HG02678 (cell line): ENCODE measurements around the gene CRTAP.
"Not testable (repeated sequence)": the region's sequence is repeated elsewhere in the genome, so short reads cannot be mapped to it uniquely, and the experiment has no call there.

Source experiments
- ATAC-seq: cut with Tn5 transposase; IDR thresholded peaks from one replicate; pipeline ENCODE4 v1.9.1; 2021; ENCODE audit warnings: mild to moderate bottlenecking, moderate library complexity; ENCODE audit not compliant: unreplicated experiment

CRTAP gene

DNA sequence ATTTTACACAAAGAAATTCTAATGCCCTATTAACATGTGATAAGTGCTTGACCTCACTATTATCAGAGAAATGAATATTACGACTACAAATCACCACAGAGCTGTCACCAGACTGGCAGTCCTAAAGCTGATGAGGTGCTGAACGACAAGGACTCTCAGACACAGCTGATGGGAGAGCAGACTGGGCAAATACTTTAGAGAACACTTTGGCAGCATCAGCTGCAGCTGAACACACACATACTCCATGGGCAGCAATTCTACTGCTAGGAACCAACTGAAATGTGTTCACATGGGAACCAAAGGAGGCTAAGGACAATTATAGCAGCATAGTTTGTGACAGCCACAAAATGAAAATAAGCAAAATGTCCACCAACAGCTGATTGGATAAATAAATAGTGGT, 59.3 kb downstream of the CRTAP start:
- no peak for ATAC-seq

DNA sequence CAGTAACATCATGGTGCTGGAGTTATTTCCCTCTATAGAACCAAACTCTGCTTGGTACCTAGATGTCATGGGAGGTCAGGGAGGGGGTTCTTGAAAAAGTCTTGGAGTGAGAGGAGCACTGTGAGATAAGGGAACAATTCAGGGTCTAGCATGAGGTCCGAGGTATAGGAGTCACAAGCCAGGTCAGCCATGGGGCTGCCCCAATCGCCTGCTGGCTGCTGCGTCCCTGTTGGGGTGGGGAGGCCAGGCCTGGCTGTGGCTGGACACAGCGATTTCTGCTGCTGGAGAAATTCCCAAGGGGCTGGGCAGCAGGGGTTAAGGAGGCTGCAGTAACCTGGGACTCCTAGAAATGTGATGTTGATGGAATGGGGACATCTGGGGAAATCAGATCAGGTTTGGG, 59.9 kb downstream of the CRTAP start:
- ATAC-seq: no peak

DNA sequence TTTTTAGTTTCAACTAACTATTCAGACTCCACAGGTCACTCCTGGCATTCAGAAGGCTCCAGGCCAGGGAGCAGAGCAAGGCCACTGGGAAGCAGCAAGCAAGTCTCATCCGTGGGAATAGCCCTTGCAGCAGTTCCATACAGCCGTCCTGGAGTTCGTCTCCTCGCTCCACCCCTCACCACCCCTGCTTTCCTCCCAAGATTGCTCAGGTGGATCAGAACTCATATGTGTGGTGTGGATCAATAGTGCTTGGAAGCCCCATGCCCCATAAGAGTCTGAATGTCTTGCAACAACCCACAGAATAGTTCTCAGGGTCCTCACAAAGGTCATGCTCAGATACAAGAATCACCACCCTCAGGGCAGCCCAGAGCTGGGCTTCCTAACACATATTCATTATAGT, 60.3 kb downstream of the CRTAP start:
- no peak for ATAC-seq

DNA sequence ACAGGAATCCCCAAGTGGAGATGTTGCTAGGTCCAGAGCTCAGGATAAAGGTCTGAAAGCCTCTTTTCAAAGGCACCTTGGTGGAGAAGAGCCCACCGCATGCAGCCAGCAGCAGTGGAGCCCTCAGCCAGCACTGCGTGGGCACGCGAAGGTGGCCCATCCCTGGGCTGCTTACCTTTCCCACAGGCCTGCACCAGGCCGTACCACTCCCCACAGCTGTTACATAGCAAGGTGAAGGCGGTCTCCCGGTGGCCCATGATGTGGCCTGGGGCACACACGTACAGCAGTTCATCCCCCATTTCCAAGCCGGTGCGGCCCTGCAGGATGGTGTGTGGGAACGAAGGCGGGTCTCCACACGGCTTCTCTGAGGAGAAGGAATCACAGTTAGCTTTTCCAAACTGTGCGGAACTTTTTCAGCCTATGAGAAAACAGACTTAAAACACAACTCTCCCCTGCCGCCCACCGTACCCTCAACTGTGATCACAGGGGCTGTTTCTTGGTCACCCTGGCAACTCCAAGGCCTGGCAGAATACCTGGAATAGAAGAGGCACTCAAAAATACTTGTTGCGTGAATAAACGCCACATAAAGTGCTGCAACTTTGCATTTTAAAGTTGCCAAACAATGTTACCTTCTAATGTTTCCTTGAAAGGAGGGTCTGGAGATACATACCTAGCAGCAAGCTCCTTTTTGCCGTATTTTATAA, 61.0 kb downstream of the CRTAP start:
- no peak for ATAC-seq

DNA sequence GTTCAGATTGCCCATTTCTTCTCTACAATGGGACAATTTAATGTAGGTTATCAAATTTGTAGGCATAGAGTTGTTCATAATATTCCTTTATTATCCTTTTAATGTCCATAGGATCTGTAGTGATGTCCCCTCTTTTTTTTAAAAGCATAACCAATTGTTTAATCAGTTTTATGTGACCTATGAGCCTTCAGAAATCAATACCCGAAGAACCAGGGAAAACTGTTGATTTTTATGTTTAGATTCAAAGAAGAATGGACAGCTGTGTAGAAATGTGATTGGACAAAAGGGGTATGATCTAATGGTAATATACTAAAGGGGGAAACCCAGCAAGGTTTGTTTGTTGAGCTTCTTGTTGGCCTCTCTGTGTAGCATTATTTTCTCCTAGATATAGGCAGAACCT, 65.3 kb downstream of the CRTAP start:
- ATAC-seq: no peak

DNA sequence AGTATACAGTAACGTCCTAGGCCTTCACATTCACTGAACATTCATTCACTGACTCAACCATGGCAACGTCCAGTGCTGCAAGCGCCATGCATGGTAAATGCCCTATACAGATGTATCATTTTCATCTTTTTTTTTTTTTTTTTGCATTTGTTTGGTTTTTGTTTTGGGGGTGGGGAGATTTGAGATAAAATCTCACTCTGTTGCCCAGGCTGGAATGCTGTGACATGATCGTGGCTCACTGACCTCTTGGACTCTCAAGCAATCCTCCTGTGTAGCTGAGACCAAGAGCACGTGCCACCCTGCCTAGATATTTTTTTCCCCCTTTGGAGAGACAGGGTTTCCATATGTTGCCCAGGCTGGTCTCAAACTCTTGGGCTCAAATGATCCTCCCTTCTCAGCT, 67.4 kb downstream of the CRTAP start:
- no peak for ATAC-seq

DNA sequence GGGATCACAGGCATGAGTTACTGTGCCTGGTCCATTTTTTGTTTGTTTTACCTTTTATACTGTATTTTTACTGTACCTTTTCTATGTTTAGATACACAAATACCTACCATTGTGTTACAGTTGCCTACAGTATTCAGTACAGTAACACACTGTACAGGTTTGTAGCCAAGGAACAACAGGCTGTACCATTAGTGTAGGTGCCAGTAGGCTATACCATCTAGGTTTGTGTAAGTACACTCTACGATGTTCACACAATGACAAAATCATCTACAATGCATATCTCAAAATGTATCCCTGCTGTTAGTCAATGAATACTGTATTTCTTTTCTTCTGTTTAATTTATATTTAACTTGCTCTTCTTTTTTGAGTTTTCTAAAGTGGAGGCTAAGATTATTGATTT, 67.8 kb downstream of the CRTAP start:
- not testable (repeated sequence) for ATAC-seq

DNA sequence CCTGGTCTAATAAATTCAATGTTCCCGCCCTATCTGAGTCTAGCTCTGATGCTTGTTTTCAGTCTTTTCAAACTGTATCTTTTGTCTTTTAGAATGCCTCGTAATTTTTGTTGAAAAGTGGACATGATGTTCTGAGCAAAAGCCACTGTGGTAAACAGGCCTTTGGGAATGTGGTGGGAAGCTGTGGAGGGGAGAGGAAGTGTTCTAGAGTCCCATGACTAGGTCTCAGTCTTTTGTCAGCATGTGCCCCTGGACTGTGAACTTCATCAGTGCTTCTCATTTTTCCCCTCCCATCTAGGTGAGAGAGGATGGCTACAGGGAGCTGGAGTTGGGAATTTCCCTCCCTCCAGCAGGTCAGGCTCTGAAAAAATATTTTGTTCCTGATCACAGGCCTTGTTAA, 71.0 kb downstream of the CRTAP start:
- ATAC-seq: no peak

DNA sequence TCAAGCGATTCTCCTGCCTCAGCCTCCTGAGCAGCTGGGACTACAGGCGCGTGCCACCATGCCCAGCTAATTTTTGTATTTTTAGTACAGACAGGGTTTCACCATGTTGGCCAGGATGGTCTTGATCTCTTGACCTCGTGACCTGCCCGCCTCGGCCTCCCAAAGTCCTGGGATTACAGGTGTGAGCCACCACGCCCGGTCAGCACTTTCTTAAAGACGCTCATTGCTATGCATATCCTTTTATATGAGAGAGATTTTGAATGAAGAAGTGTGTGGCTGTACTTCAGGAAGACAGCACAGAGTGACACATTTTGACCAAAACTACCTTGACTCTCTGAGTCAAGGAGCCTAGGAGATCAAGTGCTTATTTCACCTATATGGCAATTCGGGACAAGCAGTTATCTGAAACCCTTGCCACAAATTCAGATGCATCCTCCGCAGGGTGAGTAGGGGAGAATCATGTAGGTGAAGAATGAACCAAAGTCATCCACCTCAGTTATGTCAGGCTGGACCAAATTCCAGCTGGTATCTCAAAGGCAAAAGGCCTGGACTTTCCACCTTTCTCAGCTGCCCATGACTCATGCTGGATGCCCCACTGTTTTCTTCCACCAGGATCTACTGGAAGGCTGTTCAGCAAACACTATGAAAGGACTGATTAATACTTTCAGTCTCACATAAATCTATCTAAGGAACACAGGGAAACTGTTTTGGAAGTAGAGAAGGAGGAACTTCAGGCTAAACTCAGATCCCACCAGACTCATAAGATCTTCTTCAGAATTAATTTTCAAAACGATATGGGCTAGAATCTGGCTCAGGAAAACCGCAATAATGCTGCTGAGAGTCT, 72.9 kb downstream of the CRTAP start:
- no peak for ATAC-seq

DNA sequence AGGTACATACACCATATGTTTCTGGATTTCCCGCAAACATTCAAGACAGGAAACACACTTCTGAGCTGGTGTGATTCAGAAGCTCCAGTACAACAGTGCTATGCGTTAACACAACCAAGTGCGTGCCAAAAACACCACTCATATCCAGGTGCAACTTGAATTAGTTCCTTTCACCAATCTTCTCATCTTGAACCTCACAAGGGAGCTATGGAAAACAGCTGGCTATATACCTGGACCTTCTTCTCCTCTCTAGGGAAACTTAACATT, 73.5 kb downstream of the CRTAP start:
- no peak for ATAC-seq

DNA sequence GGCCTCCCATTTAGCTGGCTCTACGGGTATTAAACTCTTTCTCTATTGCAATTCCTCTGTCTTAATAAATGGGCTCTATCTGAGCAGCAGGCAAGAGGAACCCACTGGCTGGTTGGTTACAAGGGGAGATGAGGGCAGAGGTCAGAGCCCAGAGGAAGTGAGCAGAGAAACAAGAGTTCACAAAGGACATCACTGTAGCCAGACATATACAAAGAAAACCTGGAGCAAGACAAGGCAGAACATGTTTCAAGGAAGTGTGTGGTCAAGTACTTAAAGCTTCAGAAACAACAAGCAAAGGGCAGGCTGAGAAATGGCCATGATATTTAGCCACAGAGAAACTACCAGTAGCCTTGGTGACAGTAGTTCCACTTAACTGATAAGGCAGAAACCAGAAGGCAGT, 80.5 kb downstream of the CRTAP start:
- no peak for ATAC-seq

DNA sequence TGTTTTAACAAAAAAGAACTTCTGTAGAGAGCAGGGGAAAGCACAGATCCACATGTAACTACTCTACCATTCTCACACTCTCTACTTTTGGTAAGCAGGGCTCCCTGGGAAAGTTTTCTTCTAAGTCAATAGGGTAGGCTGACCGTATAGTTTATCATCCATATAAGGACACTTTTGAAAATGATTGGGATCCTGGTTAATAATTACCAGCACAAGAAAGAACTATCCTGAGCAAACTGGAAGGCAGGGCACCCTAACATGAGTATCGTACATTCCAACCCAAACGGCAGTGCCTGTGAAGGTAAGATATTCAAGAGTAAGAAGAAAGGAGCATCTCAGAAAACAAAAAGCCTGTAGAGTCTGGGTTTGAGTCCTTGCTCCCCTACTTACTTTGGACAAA, 82.7 kb downstream of the CRTAP start:
- no peak for ATAC-seq
